ACHN (cell line): ENCODE data around the gene PPP1R1A.

Experiments
- DNase-seq: peaks from one replicate; pipeline ENCODE4 v3.0.0-alpha.2; 2015
- in situ Hi-C: cut with HindIII; loops from 2 replicates; pipeline ENCODE4 v1.10.0; 2017; ENCODE audit warnings: low sequenced_read_pairs, low pct_ligation_motif_present, low pct_unique_long_range_greater_than_20kb

PPP1R1A gene

GRCh38 chr12:54558311-54558710 is 30.1 kb downstream of the PPP1R1A start:
- no peak for DNase-seq

GRCh38 chr12:54555670-54556257 is 32.7 kb downstream of the PPP1R1A start:
- no peak for DNase-seq
- in situ Hi-C loops = no loop called here

More at GRCh38 chr12:54558311-54558710, 30.1 kb downstream of the PPP1R1A start:
- in situ Hi-C loops = no loop called here

GRCh38 chr12:54549774-54550451 is 38.5 kb downstream of the PPP1R1A start:
- DNase-seq = no peak
- in situ Hi-C loops = no loop called here

- in situ Hi-C loops = no loop called here
- no peak for DNase-seq
These were observed 41.9 kb downstream of the PPP1R1A start for GRCh38 chr12:54546511-54546910.

GRCh38 chr12:54544743-54545142 is 43.7 kb downstream of the PPP1R1A start:
- DNase-seq = no peak
- in situ Hi-C loops = no loop called here

GRCh38 chr12:54543526-54543925 is 44.9 kb downstream of the PPP1R1A start:
- DNase-seq = no peak
- in situ Hi-C loops = no loop called here

- DNase-seq = no peak
- in situ Hi-C loops = no loop called here
These were observed 46.6 kb downstream of the PPP1R1A start for GRCh38 chr12:54541751-54542290.

- DNase-seq = no peak
These were observed 50.2 kb downstream of the PPP1R1A start for GRCh38 chr12:54538136-54538700.

GRCh38 chr12:54535474-54535873 is 53.0 kb downstream of the PPP1R1A start:
- in situ Hi-C loops = no loop called here

More at GRCh38 chr12:54538136-54538700, 50.2 kb downstream of the PPP1R1A start:
- in situ Hi-C loops = no loop called here

GRCh38 chr12:54529581-54529980 is 58.9 kb downstream of the PPP1R1A start:
- in situ Hi-C loops = no loop called here
- DNase-seq = no peak

More at GRCh38 chr12:54535474-54535873, 53.0 kb downstream of the PPP1R1A start:
- no peak for DNase-seq
